Ishikawa (cell line): ENCODE results near the gene INTS6.

Source experiments
- CEBPB ChIP-seq: IDR thresholded peaks from 2 replicates; pipeline ENCODE4 v1.6.1; 2012
- CREB1 ChIP-seq: IDR thresholded peaks from 2 replicates; pipeline ENCODE4 v1.6.1; 2012; ENCODE audit warnings: low read depth
- EGR1 ChIP-seq: IDR thresholded peaks from 2 replicates; pipeline ENCODE4 v1.6.1; 2012
- EP300 ChIP-seq: IDR thresholded peaks from 2 replicates; pipeline ENCODE4 v1.6.1; 2012; ENCODE audit warnings: borderline replicate concordance
- FOXM1 ChIP-seq: IDR thresholded peaks from 2 replicates; pipeline ENCODE4 v1.6.1; 2012; ENCODE audit warnings: low read depth, borderline replicate concordance
- MAX ChIP-seq: IDR thresholded peaks from 2 replicates; pipeline ENCODE4 v1.6.1; 2012
- NFIC ChIP-seq: IDR thresholded peaks from 2 replicates; pipeline ENCODE4 v1.6.1; 2012
- RAD21 ChIP-seq: IDR thresholded peaks from 2 replicates; pipeline ENCODE4 v1.6.1; 2012; ENCODE audit warnings: low read depth
- REST ChIP-seq: IDR thresholded peaks from 2 replicates; pipeline ENCODE4 v1.6.1; 2012; ENCODE audit warnings: low read depth, mild to moderate bottlenecking
- TAF1 ChIP-seq: IDR thresholded peaks from 2 replicates; pipeline ENCODE4 v1.6.1; 2012; ENCODE audit warnings: low read depth, mild to moderate bottlenecking
- TCF12 ChIP-seq: IDR thresholded peaks from 2 replicates; pipeline ENCODE4 v1.6.1; 2012; ENCODE audit warnings: low read depth
- TEAD4 ChIP-seq: IDR thresholded peaks from 2 replicates; pipeline ENCODE4 v1.6.1; 2012
- USF1 ChIP-seq: IDR thresholded peaks from 2 replicates; pipeline ENCODE4 v1.6.1; 2012
- YY1 ChIP-seq: IDR thresholded peaks from 2 replicates; pipeline ENCODE4 v1.6.1; 2012; ENCODE audit warnings: low read depth
- ZBTB7A ChIP-seq: IDR thresholded peaks from 2 replicates; pipeline ENCODE4 v1.6.1; 2012; ENCODE audit warnings: low read depth

The INTS6 gene

GRCh38 chr13:51500687-51501086, 47.9 kb upstream of the INTS6 start:
- no peak for TF ChIP-seq REST
- TF ChIP-seq EP300: no peak
- no peak for TF ChIP-seq FOXM1
- TF ChIP-seq EGR1: no peak
- TF ChIP-seq TEAD4: no peak
- TF ChIP-seq CEBPB: no peak
- no peak for TF ChIP-seq CREB1

GRCh38 chr13:51499841-51500240, 47.0 kb upstream of the INTS6 start:
- TF ChIP-seq FOXM1: no peak
- TF ChIP-seq REST: no peak
- no peak for TF ChIP-seq MAX
- no peak for TF ChIP-seq CREB1
- TF ChIP-seq RAD21: no peak
- TF ChIP-seq TEAD4: no peak
- TF ChIP-seq EGR1: no peak
- TF ChIP-seq TCF12: no peak
- TF ChIP-seq EP300: no peak
- no peak for TF ChIP-seq YY1
- no peak for TF ChIP-seq ZBTB7A
- no peak for TF ChIP-seq CEBPB
- TF ChIP-seq NFIC: no peak
- no peak for TF ChIP-seq USF1

- no peak for TF ChIP-seq EP300
- TF ChIP-seq CEBPB: no peak
- no peak for TF ChIP-seq YY1
- TF ChIP-seq CREB1: no peak
- TF ChIP-seq USF1: no peak
- TF ChIP-seq FOXM1: no peak
- TF ChIP-seq RAD21: no peak
- no peak for TF ChIP-seq EGR1
- no peak for TF ChIP-seq ZBTB7A
- TF ChIP-seq NFIC: no peak
- no peak for TF ChIP-seq TCF12
- no peak for TF ChIP-seq TEAD4
- no peak for TF ChIP-seq MAX
- TF ChIP-seq TAF1: no peak
- TF ChIP-seq REST: no peak
Observed at GRCh38 chr13:51495316-51495715, 42.5 kb upstream of the INTS6 start.

- TF ChIP-seq TCF12 (no peak), REST (no peak), CEBPB (no peak), NFIC (no peak), FOXM1 (no peak), TEAD4 (no peak), RAD21 (no peak), USF1 (no peak), TAF1 (no peak), EP300 (no peak), MAX (no peak), ZBTB7A (no peak), YY1 (no peak), EGR1 (no peak)
Observed at GRCh38 chr13:51494156-51494555, 41.3 kb upstream of the INTS6 start.
